NCI-H2171 (cell line): ENCODE results near the gene TMEM117.
"Not testable (repeated sequence)": the region's sequence is repeated elsewhere in the genome, so short reads cannot be mapped to it uniquely, and the experiment has no call there.

Experiments
- DNase-seq: peaks from one replicate; lab custom pipeline; 2025; lab: John Stamatoyannopoulos, UW

The TMEM117 gene

DNA sequence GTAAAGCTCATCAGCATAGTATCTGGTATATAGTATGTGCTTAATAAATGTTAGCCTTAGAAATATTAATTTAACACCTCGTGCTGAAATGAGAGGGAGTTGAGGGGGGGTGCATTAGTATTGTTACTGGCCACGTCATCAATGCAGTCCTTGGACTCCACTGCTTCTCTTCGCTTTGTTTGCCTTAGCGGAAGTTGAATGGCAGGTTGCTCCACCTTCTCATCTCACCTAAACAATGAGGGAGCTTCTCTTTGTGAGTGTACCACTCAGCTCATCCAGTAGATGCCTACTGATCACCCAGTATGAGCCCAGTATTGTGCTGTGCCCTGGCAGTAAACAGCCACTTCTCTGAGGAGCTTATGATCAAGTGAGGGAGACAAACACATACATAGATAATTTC is 4.5 kb downstream of the TMEM117 start:
- no peak for DNase-seq

DNA sequence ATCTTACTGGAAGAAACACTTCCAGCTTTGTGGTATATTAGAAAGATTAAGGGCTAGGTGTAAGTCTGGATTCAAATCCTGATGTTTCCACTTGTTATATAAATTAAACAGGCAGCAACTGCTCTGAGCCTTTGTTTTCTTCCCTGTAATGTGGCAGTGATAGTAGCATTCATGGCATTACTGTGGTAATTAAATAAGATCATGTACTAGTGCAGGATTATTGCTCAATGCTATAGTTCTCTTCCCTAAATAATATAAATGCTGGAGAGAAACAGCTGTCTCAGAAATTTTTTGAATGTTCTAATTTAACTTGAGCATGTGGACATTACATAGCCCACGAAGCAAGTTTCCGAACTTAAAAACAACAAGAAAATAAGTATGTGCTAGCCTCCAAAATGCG is 5.4 kb downstream of the TMEM117 start:
- DNase-seq: no peak

DNA sequence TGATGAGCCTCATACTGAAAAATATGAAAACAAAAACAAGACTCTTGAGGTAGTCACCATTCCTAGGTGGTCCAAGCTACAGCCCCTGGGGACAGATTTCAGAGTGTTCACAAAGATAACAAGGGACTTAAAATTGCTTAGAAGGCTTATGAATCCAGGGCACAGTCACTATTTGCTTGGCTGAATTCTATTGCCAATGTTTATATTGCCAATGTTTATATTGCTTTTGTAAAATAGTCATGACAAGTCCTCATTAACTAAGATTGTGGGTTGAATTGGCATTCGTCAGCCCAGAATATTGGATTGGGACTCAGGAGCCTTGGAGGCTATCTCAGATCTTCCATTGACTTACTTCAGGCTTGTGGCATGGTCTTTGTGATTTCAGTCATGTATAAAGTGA is 6.4 kb downstream of the TMEM117 start:
- no peak for DNase-seq

DNA sequence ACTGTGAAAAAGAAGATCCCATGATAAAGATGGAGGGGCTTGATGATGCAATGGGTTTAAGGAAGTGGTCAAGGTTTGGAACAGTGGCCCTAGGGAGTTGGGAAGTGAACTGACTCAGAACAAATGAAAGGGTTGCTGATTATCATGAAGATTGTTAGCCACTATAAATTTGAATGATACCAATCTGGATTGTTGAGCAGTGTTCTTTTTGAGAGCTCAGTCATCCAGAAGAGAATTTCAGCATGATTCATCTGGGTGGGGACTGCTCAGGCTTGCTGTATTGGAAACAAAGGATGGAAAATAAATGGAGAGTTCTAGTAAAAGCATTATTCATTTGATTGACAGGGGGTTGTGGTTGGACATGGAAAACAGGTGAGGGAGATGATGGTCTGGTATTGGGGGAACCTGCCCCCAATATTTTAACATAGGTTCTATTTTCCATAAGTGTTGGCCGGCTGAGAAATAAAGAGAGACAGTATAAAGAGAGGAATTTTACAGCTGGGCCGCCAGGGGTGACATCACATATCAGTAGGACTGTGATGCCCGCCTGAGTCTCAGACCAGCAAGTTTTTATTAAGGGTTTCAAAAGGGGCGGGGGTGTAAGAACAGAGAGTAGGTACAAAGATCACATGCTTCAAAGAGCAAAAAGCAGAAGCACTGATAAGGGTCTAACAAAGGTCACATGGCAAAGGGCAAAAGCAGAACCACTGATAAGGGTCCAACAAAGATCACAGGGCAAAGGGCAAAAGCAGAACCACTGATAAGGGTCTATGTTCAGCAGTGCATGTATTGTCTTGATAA is 11.7 kb downstream of the TMEM117 start:
- DNase-seq: not testable (repeated sequence)

DNA sequence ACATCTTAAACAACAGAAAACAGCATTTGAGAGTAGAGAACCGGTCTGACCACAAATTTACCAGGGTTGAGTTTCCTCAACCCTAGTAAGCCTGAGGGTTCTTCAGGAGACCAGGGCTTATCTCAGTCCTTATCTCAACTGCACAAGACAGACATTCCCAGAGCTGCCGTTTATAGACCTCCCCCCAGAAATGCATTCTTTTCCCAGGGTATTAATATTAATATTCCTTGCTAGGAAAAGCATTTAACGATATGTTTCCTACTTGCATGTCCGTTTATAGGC is 12.3 kb downstream of the TMEM117 start:
- no peak for DNase-seq

DNA sequence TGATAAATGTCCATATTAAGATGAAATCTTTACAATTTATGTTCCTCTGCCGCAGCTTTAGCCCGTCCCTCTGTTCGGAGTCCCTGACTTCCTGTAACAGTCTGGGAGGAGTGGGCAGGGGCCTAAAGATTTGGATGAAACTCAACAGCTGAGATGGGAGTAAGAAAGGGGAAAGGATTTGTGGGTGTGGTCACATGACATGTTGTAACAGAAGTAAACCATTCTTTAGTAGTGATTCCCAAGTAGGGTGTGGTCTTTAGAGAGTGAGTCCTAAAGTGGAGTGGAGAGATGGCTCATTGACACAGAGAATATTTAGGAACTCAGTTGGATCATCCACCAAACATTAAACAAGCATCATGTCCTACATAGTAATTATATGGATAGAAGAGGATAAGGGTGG is 12.9 kb downstream of the TMEM117 start:
- DNase-seq: no peak

DNA sequence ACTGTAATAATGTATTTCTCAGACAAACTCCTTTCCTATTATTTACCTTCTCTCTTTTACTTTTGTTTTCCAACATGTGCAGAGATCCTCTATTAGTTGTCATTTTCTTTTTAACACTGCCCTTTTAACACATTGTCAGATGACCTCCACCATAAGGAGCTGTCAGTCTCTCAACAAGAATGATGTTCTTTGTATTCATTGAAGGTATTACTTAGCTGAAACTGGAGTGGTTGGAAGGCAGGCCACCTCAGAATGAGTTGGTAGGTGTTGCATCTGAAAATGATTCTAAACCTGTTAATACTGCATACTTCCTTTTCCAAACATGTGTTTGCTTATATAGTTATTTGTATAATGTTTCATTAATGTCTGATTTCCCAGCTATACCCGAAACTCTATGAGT is 16.9 kb downstream of the TMEM117 start:
- no peak for DNase-seq

DNA sequence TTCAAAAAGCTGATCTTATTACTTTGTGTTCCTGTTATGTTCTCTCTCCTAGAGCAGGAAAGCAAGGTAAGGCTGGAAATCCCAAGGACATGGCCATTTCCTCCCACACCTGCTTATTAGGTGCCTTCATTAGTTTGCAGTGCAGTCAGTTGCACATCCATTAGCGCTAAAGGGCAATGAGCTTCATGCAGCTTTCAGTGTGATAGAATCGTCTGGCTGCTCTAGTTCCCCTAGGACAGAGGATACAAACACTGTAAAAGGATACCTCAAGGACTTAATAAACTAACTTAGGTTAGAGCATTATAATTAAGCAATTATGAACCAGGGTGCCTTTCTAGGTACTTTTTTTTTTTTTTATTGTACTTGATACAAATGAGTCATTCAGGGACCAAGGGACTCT is 21.1 kb downstream of the TMEM117 start:
- peak; percentile 30 for DNase-seq

DNA sequence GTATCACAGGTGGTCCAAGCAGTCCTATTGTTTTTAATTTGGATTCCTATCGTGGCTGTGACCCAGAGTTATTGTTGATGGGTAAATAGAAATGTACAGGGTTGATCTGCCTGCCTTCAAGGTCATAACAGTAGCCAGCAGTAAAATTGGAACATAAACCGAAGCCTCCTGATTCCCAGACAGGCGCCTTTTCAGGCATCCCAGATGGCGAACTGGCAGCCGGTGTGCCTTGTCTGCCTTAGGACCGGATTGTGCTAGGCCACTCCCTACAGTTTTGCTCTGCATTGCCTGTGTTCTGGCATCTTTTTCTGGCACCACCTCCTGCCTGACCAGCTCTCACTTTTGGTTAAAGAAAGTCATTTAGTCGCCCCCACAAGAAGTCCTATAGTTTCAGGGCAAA is 22.2 kb downstream of the TMEM117 start:
- DNase-seq: no peak

DNA sequence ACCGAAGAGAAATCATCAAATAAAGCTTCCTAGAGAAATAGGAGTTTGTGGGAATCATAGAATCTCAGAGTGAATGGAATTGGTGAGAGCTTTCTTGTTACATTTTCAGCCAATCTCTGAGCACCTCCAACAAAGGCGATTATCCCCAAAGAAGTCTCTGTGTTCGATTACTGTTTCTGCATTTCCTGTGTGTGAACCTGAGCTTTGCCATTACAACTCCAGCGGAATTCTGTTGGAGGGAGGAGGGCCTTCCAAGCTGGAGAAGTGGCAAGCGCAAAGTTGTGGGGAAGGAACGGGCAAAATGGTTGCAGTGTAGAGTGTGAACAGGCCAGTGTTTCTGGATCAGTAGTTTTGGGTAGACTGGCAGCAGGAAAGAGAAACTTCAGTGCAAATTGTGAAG is 23.1 kb downstream of the TMEM117 start:
- no peak for DNase-seq

DNA sequence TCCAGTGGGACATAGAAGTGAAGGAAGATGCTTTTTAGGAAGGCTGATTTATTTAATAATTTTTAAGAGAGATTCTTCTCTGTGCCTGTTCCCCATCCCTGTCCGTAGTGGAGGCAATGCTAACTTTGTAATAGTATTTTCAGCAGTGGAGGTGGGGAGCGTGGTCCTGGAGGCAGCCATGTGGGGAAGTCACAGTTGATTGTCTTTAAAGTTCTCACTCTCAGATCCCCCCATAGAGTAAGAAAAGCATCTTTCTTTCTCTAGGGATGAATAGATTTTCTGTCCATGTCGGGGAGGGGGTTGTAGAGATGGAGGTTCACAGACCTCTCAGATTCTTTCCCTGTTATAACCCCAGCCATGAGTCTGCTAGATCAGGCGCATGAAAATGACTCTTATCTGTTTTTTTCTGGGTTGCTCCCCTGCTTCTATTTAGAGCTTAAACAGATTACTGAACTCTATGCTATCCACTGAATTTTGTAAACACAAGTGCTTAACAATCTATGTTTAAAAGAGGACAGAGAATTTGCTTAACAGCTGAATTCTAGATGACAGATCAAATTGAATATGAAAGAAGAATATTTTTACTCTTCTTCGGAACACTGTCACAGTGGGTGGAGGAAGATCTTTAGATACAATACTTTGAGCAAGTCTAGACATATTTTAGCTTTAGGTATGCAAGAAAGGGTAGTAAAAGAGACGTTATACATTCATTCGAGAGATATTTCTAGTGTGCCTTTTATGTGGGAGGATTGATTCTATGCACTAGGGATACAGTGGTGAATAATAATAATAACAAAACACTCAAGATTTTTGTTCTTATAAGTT is 25.3 kb downstream of the TMEM117 start:
- DNase-seq: no peak

DNA sequence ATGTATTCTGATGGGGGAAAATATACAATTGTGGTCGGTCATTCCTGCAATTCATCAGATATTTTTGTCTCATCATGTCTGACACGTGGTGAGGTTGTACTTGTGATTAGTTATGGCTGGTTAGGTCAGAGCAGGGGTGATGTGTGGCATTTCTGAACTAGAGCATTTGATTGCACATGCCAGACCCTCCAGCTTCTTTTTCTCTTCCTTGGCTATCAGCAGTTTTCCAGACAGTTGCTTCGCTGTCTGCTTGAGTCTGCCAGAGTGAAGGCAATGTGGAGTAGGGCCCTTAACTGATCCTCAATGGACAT is 25.9 kb downstream of the TMEM117 start:
- no peak for DNase-seq

DNA sequence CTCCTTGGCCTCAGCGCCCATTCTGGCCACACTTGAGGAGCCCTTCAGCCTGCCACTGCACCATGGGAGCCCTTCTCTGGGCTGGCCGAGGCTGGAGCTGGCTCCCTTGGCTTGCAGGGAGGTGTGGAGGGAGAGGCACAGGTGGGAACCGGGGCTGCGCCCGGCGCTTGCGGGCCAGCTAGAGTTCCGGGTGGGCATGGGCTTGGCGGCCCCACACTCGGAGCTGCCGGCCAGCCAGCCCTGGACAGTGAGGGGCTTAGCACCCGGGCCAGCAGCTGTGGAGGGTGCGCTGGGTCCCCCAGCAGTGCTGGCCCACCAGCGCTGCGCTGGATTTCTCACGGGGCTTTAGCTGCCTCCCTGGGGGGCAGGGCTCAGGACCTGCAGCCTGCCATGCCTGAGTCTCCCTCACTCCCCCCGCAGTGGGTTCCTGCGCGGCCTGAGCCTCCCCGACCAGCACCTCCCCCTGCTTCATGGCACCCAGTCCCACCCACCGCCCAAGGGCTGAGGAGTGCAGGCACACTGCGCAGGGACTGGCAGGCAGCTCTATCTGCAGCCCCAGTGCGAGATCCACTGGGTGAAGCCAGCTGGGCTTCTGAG is 28.0 kb downstream of the TMEM117 start:
- DNase-seq: no peak

DNA sequence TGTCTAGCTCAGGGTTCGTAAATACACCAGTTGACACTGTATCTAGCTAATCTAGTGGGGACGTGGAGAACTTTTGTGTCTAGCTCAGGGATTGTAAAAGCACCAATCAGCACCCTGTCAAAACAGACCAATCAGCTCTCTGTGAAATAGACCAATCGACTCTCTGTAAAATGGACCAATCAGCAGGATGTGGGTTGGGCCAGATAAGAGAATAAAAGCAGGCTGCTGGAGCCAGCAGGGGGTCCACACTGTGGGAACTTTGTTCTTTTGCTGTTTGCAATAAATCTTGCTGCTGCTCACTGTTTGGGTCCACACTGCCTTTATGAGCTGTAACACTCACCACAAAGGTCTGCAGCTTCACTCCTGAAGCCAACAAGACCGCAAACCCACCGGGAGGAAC is 28.7 kb downstream of the TMEM117 start:
- DNase-seq: not testable (repeated sequence)

DNA sequence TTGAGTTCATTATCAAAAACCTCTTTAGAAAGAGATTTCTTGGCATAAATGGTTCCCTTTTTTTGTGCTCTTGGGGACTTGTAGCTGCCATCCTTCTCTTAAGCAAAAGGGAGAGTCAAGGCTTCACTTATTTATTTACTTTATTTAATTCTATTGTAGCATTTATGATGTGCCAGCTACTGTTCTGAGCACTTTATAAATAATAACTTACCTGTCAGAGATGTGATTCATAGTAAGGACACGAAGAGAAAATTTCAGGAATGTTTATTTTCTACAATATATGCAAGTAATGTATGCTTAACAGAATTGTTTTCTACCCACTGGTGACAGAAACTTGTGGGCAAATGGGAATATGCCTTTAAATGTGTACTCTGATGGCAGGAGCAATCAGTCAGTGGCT is 33.3 kb downstream of the TMEM117 start:
- DNase-seq: no peak

DNA sequence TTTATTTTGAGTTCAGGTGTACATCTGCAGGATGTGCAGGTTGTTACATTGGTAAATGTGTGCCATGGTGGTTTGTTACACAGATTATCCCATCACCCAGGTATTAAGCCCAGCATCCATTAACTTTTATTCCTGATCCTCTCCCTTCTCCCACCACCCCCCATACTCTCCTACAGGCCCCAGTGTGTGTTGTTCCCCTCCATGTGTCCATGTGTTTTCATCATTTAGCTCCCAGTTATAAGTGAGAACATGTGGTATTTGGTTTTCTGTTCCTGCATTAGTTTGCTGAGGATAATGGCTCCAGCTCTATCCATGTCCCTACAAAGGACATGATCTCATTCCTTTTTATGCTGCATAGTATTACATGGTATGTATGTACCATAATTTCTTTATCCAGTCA is 33.9 kb downstream of the TMEM117 start:
- DNase-seq: not testable (repeated sequence)

DNA sequence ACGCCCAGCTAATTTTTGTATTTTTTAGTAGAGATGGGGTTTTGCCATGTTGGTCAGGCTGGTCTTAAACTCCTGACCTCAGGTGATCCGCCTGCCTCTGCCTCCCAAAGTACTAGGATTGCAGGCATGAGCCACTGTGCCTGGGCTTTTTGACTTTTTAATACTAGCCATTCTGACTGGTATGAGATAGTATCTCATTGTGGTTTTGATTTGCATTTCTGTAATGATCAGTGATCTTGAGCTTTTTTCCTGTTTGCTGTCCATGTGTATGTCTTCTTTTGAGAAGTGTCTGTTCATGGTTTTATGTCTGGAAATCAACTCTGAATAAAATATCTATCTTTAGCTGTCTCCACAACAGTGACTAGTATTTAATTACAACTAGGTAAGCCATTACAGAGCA is 35.4 kb downstream of the TMEM117 start:
- DNase-seq: not testable (repeated sequence)

DNA sequence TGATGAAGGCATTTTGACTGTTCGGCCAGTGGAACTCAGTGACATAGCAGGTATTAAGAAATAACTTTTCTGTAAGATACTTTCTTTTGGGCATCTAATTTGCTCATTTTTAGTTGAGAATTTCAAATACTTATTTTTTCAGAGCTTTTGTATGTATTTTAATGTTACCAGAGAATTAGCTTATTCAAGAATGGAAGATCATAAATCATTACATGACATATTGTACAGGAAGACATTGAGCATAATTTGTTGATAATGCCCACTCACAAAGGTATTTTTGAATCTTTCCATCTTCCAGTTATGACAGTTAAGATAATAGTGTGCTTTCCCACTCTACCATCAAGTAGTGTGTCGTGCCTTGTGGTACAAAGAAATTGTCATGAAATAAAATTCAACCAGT is 36.5 kb downstream of the TMEM117 start:
- no peak for DNase-seq

DNA sequence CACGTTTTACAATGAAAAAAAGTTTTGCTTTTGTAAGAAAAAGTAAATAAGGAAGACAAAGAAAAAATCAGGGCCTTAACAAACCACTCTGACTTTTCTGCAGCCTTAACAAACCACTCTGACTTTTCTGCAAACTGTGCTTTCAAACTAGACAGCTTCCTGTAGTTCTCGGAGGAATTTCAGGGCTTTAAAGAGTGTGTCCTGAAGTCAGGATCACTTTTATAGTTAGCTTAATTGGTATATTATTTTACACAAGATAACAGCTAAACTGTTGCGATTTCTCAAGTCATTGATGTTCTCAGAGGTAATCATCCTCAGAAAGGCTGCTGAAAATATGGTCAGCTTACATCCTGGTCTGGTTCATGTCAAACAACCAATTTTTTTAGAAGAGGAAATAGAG is 42.2 kb downstream of the TMEM117 start:
- no peak for DNase-seq

DNA sequence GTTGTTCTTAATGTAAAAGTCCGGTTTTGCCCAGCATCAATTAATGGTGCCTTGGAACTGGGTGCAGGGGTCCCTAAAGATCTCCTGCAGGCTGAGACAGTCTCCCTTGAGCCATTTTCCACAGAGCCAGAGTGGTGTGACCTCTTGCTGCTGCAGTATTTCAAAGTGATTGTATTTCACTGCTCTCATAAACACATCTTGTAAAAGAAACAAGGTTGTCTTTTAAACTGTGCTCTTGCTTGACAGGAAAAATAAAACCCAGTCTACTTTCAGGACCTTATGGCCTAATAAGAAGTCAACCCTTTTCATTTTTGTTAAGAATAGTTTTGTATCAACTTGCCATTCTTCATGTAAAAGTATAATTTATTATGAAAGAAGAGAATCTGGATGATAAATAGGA is 44.7 kb downstream of the TMEM117 start:
- DNase-seq: no peak

DNA sequence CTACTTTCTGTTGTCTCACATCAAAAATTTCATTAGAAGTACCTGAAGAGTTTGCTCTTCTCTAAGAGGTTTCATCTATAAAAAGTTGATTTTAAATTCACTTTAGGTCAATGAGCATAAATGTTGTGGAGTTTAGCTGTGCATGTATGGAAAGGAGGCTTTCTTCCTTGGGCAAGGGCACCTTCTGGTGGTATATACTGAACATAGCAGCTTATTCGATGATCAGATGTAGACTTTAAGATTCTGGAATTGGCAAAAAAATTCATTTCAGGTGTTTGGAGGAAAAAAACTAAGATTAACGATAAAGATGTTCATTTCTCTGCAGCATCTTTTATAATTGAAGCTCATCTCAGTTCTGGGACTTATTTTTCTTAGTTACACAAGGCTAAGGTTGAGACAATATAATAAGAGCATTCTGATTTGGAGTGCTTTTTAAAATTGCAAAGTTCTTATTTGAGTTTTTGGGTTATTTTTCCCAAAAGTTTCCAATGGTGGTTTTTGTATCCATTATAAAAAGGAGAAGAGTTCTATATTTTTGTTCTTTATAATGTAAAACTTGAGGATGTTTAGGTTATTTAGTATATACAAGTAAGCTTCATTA is 46.8 kb downstream of the TMEM117 start:
- DNase-seq: peak; percentile 46

DNA sequence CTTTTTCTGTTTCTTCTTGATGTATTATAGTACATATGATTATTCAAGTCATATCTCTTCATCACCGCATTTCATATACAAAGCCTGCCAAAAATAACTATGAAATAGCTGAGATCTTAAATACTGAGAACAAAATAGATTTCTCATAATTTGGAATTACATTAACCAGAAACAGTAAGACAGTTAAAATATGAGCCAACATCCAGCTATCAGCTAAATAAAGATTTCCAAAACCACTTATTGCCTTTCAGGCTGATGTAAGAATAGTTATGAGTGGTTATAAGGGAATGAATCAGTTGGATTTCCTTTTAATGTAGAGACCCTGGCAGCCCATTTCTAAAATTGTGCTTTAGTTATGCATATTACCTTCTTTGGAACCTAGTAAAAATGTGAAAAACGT is 47.4 kb downstream of the TMEM117 start:
- DNase-seq: no peak

DNA sequence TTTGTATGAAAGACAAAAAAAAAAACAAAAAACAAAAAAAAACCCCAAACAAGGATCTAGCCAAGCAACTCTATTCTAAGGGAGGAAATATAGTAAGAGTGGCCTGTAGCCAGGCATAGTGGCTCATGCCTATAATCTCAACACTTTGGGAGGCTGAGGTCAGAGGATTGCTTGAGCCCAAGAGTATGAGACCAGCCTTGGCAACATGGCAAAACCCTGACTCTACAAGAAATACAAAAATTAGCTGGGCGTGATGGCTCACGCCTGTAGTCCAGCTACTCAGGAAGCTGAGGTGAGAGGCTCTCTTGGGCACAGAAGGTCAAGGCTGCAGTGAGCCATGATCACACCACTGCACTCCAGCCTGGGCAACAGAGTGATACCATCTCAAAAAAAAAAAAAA is 47.9 kb downstream of the TMEM117 start:
- no peak for DNase-seq
